ENCODE measurements around the gene COA3.

COA3 gene, protein sequence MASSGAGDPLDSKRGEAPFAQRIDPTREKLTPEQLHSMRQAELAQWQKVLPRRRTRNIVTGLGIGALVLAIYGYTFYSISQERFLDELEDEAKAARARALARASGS

DNA sequence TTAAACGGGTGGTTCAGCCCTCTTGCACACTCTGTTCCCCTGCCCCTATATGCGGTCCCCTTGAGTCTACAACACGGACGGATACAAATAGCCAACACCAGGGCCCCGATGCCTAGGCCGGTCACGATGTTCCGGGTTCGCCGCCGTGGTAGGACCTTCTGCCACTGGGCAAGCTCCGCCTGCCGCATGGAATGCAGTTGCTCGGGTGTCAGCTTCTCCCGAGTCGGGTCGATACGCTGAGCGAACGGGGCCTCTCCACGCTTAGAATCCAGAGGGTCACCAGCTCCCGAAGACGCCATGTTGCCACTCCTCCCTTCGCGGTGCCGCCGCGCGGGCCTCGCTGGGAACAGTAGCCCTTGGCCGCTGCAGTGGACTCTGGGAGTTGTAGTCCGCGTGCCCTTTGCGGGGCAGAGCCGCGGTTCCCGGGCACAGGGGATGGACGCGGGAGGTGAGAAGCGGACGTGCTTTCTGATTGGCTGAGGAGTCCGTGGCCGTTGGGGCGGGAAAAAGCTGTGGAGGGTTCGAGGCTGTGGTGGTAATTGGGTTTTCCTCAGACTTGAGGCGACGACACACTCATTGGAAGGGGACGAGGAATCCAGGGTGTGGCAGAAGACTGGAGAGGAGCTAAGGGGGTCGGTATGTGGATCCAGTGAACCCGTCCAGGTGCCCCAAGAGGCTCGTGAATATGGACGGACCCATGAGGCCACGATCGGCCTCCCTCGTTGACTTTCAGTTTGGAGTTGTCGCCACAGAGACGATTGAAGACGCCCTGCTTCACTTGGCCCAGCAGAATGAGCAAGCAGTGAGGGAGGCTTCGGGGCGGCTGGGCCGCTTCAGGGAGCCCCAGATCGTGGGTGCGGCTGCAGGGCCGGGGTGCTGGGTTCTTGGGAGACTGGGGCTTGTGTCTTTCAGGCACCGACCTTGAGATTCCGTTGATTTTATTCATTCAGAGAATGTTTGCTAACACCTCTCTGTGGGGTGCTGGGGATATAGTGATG, at the start of gene COA3, which contains the start of gene CNTD1:
Gene COA3, minus strand, starts transcription at position 322 of the 998 bp plus-strand sequence. Its CDS starts 23 bp downstream, at position 299.
Gene CNTD1, plus strand, starts transcription at position 479 of the 998 bp plus-strand sequence. Its CDS starts 207 bp downstream, at position 686.
- DNase-seq (ENCODE audit: low read depth, low spot score), result peak; percentile 94

DNA sequence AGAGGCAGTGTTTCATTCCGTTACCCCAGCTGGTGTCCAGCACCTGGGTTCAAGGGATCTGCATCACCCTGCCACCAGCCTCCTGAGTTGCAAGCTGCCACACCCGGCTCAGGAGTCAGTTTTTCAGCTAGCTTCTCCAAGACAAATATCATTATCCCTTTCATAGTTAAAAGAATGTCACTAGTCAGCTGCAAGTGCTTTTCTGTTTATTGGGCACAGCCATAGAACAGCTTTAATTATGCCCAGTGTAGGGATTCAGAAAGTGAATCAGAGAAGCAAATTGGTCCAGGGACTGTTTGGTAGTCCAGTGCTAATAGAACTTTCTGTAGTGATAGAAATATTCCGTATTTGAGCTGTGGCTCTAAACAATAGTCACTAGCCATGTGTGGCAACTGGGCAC, 49.6 kb upstream of the COA3 start:
- DNase-seq (ENCODE audit: low read depth, low spot score), result no peak

DNA sequence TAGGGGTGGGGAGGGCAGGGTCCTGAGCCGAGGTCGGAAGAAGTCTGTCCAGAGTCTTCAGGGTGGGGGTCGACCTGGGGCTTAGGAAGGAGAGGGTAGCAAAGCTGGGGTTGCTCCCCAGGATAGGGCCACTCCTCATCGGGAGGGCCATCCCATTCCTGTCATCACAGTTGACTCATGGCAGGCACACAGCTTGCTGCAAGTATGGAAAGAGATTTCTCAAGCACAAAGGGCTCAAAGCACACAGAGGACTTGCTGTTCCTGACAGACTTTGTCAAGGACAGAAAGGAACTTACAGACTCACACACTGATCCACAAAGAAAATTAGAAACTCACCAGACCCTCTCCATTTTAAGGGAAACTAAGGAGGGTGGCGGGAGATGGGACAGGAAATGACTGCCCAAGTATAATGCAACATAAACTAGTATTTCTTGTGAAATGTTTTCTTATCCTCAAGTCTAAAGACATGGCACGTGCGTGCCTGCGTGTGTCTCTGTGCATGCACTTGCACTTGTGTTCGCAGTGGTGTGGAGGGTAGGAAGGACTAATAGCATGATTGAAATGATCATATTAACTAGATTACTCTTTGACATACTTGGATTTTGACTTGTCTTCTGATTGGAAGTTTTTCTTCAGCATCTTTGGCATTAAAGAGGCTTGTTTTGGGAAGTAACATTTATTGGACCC, 48.2 kb upstream of the COA3 start:
- DNase-seq (ENCODE audit: low read depth, low spot score), result no peak

DNA sequence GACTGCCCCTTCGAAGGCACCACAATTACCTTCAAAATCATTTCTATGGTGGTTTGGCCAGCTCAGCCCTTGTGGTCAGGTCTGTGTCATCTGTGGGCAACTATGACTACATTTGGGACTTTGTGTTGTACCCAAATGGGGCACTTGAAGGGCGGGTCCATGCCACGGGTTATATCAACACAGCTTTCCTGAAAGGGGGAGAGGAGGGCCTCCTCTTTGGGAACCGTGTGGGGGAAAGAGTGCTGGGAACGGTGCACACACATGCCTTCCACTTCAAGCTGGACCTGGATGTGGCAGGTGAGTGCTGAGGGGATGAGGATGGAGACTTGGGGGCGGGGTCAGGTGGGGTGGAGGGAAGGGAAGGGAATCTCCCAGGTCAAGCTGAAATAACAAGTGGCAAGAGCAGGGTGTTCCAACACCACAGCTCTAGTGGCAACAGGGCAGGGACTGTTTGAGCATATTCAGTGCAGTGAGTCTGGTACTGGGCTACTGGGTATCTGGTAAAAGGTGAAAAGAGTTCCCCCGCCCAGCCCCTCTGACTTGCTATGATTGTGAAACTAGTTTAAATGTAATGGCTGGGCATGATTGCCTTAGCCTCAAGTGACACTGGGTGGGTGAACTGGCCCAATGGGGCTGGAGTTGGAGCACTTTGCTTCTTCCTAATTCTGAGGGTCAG, 47.6 kb upstream of the COA3 start:
- DNase-seq (ENCODE audit: low read depth, low spot score), result peak; percentile 26

DNA sequence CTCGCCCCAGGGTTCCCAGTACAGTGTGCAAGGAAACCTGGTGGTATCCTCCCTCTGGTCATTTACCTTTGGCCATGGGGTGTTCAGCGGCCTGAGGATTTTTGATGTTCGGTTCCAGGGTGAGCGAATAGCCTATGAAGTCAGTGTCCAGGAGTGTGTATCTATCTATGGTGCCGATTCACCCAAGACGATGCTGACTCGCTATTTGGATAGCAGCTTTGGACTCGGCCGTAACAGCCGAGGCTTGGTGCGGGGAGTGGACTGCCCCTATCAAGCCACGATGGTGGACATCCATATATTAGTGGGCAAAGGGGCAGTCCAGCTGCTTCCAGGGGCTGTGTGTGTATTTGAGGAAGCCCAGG, 47.0 kb upstream of the COA3 start:
- no peak for DNase-seq (ENCODE audit: low read depth, low spot score)

DNA sequence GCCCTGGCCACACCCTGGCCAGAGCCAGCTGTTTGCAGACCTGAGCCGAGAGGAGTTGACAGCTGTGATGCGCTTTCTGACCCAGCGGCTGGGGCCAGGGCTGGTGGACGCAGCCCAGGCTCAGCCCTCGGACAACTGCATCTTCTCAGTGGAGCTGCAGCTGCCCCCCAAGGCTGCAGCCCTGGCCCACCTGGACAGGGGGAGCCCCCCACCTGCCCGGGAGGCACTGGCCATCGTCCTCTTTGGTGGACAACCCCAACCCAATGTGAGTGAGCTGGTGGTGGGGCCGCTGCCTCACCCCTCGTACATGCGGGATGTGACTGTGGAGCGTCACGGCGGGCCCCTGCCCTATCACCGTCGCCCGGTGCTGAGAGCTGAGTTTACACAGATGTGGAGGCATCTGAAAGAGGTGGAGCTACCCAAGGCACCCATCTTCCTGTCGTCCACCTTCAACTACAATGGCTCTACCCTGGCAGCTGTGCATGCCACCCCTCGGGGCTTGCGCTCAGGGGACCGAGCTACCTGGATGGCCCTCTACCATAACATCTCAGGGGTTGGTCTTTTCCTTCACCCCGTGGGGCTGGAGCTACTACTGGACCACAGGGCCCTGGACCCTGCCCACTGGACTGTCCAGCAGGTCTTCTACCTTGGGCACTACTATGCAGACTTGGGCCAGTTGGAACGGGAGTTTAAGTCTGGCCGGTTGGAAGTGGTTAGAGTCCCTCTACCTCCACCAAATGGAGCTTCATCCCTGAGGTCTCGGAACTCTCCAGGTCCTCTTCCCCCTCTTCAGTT, 46.5 kb upstream of the COA3 start:
- DNase-seq (ENCODE audit: low read depth, low spot score), result no peak

DNA sequence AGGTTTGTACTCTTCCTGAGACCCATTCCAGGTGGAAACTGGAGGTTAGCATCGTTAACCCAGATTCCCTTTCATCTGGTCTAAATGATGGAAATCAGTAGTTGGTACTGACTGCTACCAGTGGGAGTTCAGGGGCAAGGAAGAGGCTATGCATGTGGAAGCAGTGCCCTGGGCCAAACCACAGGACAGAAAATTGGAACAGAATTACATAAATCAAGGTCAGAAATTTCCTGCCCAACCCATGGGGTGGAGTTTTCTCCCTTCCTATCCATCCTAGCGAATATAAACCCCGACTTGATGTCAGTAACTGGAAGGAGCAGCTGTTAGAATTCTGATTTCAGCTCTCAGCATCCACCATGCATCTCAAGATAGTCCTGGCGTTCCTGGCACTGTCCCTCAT, 45.8 kb upstream of the COA3 start, which contains the start of gene AOC2:
Gene AOC2, plus strand, starts transcription at position 310 of the 400 bp plus-strand sequence. Its CDS starts 47 bp downstream, at position 357.
- no peak for DNase-seq (ENCODE audit: low read depth, low spot score)

DNA sequence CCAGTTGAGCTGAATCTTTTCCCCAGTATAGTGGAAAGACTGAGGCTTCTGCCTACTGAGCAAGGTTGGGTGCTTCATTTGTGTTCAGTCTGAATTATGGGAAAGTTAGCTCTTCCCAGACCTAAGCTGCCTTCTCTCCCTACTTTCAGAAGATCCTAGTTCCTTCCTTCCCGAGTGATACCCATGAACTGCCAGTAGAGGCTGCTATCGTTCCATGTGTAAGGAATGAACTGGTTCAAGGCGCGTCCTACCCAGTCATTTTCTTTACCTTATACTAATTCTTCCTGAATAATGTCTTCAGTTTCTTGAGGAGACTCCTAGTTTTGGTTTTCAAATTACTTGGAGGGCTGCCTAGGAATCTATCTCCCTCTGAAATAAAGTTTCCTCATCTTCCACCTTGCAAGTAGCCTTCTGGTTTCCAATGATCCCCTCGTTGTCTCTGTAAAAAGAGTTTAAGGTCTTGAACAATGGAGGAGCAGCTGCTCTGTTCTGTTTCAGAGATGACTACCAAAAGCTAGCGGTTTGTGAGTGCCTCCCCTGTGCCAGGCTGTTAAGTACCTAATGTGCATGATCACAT, 44.9 kb upstream of the COA3 start:
- DNase-seq (ENCODE audit: low read depth, low spot score), result peak; percentile 73

DNA sequence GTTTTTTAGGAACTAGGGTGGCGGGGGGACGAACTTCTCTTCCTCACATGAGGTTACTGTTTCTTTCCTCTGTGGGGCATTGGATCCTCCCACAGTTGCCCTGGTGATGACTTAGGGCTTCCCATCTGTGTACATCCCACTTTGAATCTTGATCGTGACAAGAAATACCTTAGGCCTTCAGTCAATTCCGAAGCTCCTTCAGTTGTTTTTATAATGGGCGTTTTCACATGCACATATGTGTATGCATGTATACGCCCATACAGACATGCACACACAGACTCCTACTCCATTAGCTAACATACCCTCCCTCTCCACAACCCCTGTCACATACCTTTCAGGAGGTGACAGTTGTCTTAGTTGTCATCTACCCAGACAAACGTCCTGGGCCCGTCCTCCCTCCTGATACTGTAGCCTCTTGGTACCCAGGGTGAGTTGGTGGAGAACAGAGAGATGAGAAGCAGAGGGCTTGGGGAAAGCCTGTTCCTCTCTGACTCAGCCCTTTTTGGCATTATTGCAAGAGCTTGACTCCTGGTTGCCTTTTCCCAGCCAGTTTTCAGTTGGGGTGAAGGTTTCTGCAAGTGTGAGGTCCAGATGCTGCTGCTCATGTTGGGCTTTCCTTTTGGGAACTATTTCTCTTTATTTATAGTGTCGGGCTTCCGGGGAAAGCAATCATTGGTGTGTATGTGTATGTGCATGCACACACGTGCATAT, 43.6 kb upstream of the COA3 start:
- no peak for DNase-seq (ENCODE audit: low read depth, low spot score)

DNA sequence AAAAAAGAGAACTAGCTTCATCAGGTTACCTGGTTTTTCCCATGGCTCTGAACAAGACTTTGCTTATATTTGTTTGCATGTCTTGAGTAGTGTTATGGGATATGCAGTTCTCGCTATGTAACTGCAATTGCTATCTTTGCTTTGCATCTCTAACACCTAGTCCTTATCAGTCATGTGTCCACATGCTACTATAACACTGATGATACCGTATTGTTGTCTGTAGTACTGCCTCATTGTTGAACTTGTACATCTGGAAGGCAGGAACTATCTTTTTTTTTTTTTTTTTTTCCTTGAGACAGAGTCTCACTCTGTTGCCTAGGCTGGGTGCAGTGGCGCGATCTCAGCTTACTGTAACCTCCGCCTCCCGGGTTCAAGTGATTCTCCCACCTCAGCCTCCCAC, 37.2 kb upstream of the COA3 start:
- DNase-seq (ENCODE audit: low read depth, low spot score), result no peak

DNA sequence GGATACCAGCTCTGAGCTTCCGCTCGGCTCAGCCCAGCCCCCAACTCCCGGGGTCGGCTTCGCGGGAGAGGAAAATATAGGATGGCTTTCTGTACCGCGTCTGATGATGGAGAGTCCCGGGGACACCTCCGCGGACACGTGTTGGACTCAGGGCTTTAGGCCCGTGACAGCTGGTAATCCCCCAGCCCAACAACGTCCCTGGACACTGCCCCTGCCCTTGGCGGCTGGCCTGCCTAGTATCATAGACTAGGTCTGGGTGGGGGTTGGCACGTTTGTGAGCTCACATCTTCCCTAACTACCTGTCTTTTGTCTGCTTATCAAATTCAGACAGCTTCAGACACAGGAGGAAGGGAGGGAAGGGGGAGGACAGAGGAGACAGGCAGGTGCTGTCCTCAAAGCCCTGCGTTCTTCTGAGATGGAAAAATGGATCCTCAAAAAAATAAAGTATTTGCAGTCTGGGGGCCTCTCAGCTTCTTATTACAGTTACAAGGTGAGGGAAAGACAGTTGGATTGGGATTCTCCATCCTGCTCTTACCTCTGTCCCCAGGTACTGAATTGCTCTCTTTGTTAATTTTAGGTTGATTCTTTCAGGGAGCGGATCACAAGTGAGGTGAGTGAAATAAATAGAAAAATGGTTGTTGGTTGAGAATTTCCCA, 35.4 kb upstream of the COA3 start:
- DNase-seq (ENCODE audit: low read depth, low spot score), result no peak

DNA sequence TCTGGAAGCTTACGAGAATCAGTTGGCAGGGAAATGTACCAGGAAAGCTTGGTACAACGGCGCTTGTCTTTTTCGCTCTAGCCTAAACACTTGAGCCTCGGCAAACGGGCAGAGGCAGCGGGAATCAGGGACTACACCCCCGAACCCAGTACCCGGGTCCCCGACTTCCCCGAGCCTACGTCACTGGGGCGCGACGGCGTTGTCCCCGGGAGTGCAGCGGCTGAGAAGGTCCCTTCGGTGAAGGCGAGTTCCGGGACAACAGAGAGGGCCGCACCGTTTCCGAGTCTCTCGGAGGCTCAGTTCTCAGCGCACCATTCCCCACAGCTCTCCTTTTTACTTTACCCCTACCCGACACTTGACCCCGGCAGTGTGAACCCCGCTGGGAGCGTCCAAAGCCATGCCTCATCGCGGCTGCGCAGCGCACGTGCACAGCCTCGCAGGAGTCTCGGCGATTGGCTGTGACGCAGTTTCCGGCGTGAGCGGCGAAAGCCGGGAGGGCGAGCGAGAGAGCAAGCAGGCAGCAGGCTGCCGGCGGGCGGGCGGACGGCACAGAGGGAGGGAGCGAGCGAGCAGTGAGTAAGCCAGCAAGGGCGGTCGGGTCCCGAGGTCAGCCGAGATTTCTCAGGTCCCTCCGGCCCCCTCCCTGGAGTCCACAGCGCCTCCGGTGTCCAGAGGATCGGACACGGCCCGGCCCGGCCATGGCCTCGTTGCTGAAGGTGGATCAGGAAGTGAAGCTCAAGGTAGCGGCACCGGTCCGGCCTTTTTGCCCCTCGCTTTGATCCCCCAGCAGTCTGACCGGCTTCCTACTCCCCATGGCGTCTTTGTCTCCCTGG, 34.6 kb upstream of the COA3 start, which contains the start of gene PSME3:
Gene PSME3, plus strand, starts transcription at position 464 of the 833 bp plus-strand sequence. Its CDS starts 235 bp downstream, at position 699.
- DNase-seq (ENCODE audit: low read depth, low spot score), result peak; percentile 95

DNA sequence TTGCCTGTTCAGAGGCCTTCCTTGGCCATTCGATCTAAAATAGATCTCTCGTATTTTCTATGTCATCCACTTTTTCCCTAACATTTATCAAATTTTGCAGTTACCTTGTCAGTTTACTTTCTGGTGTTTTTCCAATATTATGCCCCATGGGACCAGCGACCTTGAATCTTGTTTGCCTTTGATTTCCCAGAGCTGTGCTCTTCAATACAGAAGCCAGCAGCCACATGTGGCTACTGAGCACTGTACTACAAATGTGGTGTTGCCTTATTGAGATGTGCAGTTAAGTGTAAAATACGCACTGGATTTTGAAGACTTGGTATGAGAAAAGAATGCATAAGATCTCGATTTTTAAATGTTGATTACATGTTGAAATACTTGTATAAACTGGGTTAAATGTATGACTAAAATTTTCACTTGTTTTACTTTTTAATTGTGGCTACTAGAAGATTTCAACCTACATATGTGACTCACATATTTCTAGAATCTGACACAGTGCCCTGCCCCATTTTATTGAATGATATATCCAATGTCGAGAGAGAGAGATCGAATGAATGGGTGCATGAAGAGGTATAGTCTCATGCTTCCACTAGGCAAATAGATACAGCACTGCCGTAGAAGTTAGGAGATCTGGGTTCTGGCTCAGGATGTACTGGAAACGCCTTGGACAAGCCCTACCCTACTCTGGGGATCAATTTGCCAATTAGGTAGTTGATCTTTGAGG, 33.9 kb upstream of the COA3 start:
- DNase-seq (ENCODE audit: low read depth, low spot score), result no peak

DNA sequence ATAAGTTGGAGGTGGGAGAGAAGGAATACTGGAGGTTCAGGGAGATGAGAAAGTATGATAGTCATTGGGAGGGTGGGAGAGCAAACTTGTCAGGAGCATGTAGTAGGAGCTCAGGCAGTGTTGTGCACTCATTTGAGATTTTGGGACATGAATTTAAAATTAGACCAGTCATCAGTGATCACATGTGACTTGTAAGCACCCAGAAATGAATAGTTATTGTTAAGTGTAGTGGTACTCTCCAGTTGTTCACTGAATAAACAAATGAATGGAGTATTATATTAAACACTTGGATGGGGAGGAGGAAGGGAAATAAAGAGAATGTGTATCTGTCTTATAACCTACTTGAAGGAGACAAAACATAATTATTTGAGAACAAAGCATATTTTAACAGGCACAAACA, 32.5 kb upstream of the COA3 start:
- DNase-seq (ENCODE audit: low read depth, low spot score), result no peak

DNA sequence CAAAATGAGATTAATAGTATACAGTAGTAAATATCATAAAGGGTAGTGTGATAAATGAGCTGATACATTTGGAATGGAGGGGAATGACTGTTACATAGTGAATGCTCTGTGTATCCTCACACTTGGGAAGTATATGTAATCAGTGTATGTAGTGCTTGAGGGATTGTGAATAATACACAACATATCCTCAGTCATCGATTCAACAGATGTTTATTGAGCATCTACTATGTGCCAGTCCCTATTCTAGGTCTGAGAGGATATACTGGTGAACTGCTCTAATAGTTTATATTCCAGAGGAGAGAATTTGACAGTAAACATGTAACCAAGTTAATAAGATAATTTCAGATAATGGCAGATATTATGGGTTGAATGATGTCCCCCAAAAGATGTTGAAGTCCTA, 29.0 kb upstream of the COA3 start:
- no peak for DNase-seq (ENCODE audit: low read depth, low spot score)

DNA sequence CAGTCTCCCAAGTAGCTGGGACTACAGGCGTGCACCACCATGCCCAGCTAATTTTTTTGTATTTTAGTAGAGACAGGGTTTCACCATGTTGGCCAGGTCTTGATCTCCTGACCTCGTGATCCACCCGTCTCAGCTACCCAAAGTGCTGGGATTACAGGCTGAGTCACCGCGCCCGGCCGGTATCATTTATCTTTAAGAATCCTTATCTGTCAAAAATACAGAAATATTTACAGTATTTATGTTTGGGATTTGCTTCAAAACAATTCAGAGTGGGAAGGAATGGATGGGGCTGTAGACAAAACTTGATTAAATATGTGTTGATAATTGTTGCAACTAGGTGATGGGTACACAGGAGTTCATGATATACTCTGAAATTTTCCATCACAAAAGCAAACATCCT, 22.7 kb upstream of the COA3 start:
- DNase-seq (ENCODE audit: low read depth, low spot score), result no peak

DNA sequence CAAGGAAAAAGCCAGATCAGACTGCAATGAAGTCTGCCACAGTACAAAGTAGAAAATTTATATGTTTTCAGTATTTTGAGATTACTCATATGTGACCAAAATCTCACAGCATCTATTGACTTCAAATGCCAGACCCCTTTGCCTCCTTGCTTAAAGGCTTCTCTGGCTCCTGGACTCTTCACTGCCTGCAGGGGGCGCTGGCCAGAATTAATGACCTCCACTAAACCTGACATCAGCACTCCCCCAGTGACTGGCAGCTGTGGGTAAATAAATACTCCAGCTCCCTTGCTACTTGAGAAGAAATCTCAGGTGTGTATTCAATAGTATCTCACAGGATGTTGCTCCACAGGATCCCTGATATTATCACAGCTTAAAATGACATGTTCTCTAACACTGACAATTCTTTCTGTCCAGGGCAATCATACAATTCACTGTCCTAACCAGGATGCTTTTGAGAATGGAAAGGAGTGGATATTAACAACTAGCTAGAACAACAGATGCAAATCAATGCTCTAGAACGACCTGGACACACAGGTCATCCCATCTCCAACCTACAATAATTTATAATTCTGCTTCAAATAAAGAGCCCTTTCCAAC, 21.5 kb upstream of the COA3 start:
- DNase-seq (ENCODE audit: low read depth, low spot score), result peak; percentile 71

Data from astrocyte of the hippocampus (primary cell).